NCI-H2171 (cell line): ENCODE data around the gene FGL2.
"Not testable (repeated sequence)": the region's sequence is repeated elsewhere in the genome, so short reads cannot be mapped to it uniquely, and the experiment has no call there.

ENCODE experiments used
- DNase-seq: peaks from one replicate; lab custom pipeline; 2025; lab: John Stamatoyannopoulos, UW

The FGL2 gene

DNA sequence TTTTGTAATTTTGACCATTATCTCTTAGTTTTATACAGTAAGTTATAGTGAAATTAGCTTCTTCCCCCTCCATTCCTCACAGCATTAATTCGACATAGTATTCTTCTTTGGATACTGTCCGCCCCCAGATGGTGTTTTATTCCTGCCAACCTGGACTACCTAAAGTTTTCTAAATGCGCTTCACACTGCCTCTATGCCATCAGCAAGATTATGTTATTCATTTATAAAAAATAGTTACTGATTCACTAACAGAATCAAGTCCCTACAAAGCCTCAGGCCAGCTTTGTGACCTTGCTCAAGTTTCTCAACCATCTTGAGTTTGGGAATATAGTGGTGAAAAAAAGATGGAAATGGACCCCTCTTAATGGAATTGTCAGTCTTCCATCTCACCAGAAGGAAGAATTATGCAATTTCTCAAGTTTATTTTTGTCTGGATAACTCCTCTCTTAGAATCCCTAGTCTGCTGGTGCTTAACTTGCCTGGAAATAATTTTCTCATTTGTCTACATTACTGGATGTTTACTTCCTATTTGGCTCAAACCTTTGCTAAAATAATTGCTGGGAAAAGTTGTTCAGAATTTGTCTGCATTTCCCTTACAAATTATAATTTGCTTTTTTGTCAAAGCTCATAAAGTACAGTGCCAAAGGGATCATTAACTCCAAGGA, 16.7 kb upstream of the FGL2 start:
- DNase-seq, result no peak

DNA sequence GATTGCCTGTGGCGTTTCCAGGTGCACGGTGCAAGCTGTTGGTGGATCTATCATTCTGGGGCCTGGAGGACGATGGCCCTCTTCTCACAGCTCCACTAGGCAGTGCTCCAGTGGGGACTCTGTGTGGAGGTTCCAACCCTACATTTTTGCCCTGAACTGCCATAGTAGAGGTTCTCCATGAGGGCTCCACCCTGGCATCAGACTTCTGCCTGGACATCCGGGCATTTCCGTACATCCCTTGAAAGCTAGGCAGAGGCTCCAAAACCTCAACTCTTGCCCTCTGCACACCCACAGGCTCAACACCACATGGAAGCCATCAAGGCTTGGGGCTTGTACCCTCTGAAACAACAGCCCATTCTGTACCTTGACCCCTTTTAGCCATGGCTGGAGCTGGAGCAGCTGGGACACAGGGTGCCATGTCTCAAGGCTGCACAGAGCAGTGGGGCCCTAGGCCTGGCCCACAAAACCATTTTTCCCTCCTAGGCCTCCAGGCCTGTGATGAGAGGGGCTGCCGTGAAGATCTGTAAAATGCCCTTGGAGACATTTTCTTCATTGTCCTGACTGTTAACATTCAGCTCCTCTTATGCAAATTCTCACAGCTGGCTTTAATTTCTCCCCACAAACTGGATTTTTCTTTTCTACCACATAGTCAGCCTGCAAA, 10.0 kb upstream of the FGL2 start:
- no peak for DNase-seq

DNA sequence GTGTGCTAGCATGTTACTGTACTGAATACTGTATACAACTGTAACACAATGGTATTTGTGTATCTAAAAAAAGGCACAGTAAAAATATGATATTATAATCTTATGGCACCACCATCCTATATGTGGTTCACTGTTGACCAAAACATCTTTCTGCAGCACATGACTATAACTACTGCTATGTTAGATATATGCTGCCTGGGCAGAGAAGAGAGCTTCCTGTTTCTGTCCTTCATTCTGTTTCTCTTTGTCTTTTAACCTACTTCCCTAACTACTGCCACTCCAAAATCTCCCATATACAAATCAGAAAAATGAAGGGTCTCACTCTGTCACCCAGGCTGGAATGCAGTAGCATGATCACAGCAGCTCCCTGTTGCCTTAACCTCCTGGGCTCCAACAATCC, 8.8 kb upstream of the FGL2 start:
- DNase-seq, result no peak

DNA sequence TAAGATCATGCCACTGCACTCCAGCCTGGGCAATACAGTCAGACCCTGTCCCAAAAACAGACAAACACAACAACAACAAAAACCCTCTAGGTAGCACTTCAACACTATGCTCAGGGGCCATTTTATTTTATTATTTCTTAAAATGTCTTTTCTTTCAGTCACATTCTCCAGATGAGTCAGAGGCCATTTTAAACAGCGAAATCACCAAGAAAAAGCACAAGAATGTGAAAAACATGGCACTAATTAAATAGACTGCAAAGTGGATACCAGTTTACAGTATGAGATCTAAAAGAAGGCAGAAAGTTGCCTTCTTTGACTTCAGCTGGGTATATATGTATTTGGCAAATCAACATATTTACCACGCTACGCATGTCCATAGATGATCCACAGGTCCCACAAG, 6.1 kb upstream of the FGL2 start:
- no peak for DNase-seq

DNA sequence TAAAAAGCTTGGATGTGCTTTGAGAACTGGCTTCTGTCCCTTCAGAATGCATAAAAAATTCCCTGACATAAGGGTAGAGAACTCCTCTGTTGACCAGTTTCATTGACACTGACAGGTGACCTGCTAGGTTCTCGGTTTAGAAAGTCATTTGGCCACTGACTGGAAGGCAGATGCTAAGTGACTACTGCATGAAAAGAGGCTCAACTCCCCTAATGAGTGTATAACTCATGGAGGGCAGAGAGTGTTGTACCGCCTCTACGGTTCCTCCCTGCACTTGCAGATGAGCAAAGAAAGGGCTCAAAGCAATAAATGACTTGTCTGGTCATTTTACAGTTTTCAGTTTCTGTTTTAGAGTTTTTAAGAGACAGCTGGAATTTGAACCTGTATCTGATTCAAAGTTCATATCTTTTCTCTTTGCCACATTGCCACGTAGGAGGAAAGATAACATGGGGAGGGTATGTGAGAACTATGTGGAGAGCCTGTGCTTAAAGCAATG, 2.9 kb upstream of the FGL2 start:
- DNase-seq, result no peak

DNA sequence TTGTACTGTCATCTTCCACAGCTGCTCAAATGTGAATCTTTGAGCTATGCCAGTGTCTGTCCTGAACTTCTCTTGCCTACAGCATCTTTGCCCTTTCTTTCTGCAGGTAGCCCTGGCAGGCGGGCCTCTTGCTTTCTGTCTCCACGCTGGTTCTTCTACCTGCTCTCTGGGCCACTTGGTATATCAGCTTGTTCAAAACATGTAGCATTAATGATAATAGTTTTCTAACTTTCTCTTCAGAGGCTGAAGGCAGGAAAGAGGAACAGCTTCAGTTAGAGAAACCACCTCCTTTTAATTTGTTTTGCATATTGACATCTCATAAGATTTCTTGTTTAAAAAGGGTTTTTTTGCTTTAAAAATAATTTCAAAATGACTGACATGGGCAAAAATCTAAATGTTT, 923 bp upstream of the FGL2 start:
- DNase-seq, result no peak

DNA sequence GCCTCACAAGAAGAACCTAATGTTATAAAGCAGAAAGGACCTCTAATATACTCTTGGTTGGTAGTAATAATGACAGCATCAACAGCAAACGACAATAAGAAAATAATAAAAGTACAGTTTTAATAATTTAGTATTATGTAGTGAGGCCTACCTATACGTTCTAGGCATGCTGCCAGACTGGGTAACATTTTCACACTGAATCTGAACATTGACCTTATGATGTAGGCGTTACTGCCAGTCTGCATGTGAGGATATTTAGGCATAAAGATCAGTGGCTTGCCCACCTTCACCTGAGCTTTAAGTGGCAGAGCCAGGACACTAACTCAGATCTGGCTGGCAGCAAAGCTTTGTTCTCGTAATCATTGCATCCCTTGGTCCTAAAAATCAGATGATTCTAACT, 2.5 kb downstream of the FGL2 start:
- DNase-seq, result no peak

DNA sequence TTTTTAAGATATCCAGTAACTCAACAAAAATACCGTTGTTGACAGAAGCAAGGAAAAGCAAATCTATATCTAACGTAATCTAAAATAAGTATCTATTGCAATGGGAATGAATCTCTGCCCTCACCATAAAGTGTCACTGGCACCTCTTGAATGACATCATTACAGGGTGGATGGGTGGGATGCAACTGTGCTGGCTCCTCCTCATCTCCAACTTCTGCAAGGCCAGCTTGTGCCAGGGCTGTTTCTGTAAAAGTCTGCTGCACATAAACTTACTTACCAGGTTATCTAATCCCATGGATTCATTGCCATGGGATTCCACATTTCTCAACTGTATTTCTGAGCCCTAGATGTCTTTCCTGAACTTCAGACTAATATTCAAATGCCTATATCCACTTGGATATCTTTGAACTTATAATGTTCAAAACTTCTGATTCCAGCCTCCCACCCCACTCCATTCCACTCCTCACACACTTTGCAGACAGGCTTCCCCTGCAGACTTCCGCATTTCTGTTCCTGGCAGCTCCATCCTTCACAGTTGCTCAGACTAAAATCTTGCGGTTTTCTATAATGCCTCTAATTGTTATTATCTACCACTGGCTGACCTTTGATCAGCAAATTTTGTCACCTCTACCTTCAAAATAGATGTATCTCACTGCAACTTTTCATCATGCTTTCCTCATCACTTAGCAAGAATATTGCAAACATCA, 10.7 kb downstream of the FGL2 start:
- DNase-seq, result no peak

DNA sequence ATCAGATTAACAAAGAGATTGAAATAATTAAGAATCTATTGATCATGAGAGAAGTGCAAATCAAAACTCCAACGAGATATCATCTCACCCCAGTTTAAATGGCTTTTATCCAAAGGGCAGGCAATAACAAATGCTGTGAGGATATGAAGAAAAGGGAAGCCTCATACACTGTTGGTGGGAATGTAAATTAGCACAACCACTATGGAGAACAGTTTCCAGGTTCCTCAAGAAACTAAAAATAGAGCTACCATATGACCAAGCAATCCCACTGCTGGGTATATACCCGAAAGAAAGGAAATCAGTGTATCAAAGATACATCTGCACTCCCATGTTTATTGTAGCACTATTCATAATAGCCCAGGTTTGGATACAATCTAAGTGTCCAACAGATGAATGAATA, 13.8 kb downstream of the FGL2 start:
- no peak for DNase-seq

DNA sequence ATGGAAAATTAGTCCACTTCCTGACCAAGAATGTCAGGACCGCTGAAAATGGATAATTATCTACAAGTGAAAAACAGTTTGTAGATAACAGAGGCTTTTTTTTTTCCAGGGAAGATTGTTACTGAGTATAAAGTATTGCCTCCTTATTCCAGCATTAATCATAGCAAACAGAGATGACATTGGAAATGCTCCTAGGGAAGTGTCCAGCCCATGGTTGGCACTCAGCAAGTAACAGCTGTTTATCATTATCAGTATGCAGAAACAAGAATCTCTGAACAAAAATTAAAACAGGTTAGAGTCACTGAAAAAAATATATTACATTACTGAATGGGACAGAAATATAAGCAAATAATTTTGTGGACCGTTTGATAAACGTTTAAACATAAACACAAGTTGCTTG, 14.6 kb downstream of the FGL2 start:
- no peak for DNase-seq

DNA sequence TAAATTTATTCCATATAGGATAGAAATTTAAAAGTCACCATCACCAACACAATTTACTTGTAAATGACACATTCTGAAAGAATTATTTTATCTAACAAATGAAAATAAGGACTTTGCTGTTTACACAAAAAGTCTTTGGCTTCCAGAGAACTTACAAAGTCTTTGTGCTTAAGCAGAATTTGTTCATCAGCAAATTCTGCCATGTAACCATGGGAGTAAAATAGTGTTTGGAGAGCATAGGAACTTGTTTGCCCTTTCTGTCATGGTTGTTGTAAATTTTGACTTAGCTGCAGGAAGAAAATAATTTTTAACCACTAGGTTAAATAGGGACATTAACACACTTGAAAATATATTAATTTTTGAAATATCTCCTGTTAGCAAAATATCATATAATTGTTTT, 15.2 kb downstream of the FGL2 start:
- no peak for DNase-seq

DNA sequence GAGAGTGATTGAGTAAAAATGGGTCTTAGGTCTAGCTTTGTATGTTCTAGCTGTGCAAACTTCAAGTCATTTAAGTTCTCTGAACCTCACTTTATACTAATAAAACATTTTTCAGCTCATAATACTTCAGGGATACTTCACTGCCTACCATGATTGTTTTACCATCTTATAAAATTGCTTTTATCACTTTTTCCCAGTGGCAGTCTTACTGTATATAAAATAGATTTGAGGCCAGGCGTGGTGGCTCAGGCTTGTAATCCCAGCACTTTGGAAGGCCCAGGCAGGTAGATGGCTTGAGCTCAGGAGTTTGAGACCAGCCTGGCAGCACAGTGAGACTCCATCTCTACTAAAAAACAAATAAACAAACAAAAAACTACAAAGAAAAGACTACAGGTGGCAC, 17.4 kb downstream of the FGL2 start:
- no peak for DNase-seq

DNA sequence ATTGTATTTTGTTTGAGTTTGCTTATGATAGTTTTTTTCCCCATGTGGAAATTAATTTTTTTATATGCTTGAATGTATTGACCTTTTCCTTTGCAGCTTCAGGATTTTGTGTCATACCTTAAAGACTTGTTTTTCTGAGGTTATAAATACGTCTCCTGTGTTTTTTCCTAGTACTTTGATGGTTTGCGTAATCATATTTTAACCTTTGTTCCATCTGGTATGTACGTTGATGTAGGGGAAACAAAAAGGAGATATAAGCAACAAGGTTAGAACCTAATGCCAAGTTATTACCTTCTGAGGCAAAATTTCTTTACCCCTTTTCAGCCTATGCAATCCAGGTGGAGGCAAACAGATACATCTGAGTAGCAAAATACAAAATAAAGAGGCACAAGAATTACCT, 17.9 kb downstream of the FGL2 start:
- no peak for DNase-seq

DNA sequence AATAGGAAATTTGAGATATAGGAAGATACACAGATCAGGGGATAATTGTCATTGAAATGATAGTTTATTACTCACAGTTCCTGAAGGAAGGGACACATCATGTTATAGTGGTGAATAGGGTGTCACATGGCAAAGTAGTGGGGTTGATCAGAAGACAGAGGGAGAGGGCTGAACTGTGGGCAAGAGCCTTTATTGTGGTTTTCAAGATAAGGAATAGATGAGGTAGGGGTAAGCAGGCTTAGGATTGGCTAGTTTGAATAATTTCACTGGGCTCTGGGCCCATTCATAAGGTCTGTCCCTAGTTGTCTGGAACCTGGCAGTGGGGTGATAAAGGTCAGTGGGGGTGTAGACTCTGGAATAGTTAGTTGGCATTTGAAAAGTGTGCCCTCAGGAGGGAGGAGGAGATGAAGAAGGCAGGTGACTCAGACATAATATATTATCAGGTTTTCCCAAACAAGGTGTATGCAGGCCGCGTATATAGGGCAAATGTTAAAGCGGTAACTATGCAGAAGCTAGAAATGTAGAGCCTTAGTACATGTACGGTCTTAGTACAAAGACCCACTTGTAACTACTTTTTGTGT, 18.5 kb downstream of the FGL2 start:
- no peak for DNase-seq

DNA sequence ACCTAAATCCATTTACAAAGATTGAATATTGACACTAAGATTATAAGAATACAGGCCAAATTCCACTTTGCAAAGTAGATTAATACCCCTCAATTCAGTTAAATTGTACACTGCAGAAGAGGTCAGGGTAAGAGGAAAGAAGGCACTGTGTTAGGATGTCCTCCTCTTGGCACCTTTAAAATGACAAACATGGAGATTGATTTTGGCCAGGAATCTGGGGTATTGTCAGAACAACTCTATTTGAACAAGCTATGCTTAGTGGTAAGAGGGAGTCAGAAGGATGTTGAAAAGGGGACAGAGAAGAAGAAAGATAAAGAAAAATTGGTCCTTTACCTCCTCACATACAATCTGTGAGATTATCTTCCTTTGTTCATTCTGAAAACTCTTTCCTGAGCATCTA, 21.6 kb downstream of the FGL2 start:
- DNase-seq, result not testable (repeated sequence)

DNA sequence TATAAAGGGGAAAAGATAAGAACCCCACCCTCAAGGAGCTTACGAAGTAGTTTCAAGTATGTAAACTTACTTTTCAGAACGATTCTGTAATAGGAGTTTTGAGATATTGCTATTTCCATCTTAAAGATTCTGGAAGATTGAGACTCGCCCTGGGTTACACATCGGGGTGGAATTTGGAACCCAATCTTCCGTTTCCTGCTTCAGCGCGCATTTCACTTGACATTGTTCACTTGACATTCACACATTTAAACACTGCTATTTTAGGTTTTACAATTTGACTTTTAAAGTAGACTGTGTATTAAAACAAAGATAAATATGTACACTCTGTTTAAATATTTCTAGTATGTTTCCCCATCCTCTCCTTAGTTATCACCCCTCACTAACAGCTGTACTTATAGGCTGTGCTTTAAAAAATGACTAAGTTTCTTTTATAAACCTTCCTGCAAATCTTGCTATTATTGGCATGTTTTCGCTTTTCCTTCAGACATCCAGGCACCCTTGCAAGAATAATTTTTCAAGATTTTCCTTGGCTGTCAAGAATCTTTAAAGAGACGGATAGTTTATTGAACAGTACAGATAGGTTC, 22.2 kb downstream of the FGL2 start:
- DNase-seq, result not testable (repeated sequence)

DNA sequence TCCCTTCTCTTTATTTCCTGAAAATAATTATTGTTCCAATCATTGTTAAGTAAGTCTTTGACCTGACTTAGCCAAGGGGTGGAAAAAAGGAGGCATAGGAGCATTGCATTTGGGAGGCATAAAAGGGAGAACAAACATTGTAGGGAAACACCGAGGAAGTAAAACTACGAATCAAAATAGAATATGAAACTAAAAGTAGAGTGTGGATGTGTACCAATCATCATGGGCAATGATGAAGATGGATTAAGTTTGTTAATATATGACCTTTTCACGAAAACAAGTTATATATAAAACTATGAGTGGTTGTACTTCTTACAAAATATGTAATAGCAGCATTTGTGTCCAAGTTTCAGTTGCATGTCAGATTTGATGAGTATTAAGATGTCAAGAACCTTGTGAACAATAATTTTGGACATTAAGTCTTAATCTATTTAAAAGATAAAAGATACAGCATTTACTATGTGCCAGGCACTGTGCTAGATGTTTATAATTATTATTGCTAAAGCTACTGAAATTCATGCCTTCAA, 24.3 kb downstream of the FGL2 start:
- not testable (repeated sequence) for DNase-seq

DNA sequence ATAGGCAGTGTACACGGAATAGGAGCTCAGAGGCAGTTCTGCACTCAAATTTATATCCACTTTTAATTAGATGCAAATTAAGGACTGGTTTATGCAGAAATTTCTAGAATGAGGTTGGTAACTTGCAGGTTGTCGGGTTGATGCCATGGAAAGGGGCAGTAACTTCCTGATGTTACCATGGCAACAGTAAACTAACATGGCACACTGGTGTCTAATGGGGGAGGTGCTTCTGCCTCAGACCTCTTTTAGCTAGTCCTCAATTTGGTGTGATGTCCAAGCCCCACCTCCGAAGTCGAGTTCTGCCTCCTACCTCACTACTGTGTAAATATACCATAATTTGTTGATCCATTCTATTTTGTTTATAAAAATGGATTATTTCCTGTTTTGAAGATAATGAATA, 25.2 kb downstream of the FGL2 start:
- not testable (repeated sequence) for DNase-seq

DNA sequence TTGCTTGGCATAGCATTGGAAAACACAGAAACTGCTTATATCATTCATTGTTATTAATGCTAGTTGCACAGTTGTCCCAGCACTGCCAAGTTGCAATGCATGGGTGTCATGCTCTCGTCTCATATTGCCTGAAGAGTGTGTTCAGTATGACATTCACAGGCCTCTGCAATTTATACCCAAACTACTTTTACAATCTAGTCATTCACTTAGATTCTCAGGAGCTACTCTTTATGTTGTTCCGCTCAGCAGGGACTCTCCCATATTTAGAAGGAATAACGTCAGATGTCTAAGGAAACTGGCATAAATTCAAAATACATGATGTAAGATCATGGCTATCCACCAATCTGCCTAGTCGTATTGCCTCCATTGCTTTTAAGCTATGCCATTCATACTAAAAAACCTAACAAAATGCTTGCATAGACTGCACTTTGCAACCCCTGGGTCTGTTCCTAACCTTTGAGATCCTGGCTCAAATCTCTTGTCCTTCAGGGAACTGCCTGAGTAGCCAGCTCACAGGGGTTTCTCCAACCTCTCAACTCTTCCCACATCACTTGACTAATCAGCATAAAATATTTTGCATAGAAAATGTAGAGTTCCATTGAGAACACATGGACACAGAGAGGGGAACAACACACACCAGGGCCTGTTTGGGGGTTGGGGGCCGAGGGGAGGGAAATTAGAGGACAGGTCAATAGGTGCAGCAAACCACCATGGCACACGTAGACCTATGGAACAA, 27.0 kb downstream of the FGL2 start:
- not testable (repeated sequence) for DNase-seq

DNA sequence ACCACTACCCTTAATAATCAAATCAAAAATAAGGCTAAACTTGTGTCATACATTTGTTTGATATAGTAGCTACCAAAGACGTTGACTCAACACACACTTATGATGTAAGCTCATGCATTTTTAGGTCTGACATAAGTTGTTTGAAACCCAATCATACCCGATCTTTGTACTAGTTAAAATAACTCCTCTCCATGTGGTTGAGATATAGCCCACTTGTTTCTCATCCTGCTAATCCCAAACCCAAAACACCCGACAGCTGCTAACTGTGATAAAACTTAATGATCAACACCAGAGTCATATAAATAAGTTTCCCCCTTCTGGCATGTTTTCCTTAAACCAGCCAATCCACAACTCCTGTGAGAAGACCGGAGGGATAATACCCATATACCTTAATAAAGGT, 28.5 kb downstream of the FGL2 start:
- DNase-seq, result not testable (repeated sequence)

DNA sequence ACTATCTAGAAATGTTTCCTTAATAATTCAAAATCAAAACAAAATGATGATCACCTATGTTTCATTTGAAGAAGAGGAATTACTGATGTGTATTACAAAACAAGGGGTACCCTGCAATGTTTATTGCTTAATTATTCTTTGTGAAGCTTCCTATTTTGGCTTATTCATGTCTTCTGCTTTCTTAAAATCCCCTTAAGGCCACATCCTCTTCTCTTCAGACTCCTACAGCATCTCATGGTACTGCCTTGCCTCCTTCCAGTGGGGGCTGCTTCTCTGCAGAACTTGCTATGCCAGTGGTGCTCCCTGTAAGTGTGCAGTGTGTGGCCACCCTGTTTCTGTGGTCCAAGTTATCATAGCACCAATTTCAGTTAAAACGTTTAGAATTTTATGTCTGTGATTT, 42.2 kb downstream of the FGL2 start:
- no peak for DNase-seq

DNA sequence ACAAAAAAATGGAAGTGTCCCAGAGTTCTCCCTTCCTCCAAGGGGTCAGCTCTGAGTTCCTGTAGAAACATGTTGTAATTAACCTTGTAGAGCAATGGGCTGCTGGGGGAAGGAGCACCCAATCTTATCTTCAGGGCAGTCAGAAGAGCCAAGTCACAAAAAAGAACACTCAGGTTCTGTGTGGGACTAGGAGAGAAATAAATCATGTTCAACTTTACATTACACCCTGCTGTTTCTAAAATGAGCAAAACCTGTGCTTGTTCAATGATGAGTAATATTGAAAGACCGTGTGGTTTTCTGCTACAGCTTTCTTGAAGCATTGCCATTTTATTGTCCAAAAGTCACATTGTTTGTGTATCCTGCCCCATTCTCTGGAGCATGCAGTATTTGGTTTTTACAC, 42.6 kb downstream of the FGL2 start:
- DNase-seq, result not testable (repeated sequence)
